CD14-positive monocyte (primary cell): ENCODE data around the gene DNAH1. TPM values are rescaled to one million over a fixed set of nuclear protein-coding genes. Genes with fewer than 3 reads are reported as not detected.

Source experiments
- DNase-seq, 3 donors: peaks; one replicate each; pipeline ENCODE4 v3.0.0-alpha.2; 2011 to 2022
- H2AFZ ChIP-seq: 2 replicates; pipeline ENCODE4 v1.6.0; 2012; ENCODE audit warnings: mild to moderate bottlenecking, low read depth, low read length, inconsistent platforms; ENCODE audit not compliant: insufficient read depth, poor library complexity, severe bottlenecking
- H3K27ac ChIP-seq, 2 donors: 1 replicate in 1 of 2; 2 replicates in 1 of 2; pipeline ENCODE4 v1.5.1; 2012 to 2013; ENCODE audit warnings: low read length in 2 of 2, control low read depth in 1 of 2, inconsistent platforms in 1 of 2, low read depth in 1 of 2, mild to moderate bottlenecking in 1 of 2
- H3K27me3 ChIP-seq, 2 donors: one replicate each; pipeline versions ENCODE4 v1.6.0 to v1.6.1; 2011 to 2013; ENCODE audit warnings: low read length in 2 of 2; ENCODE audit not compliant: control insufficient read depth in 2 of 2, insufficient read depth in 2 of 2
- H3K36me3 ChIP-seq, 2 donors: replicated peaks in 1 of 2; 1 replicate in 1 of 2; 2 replicates in 1 of 2; pipeline versions ENCODE4 v1.5.1 to v1.6.1; 2012 to 2013; ENCODE audit warnings: low read length in 2 of 2, control low read depth in 1 of 2, inconsistent platforms in 1 of 2, mild to moderate bottlenecking in 1 of 2; ENCODE audit not compliant: insufficient read depth in 2 of 2, control insufficient read depth in 1 of 2
- H3K4me1 ChIP-seq, 2 donors: 1 replicate in 1 of 2; 2 replicates in 1 of 2; pipeline versions ENCODE4 v1.5.1 to v1.6.1; 2012 to 2013; ENCODE audit warnings: low read length in 2 of 2, control low read depth in 1 of 2, inconsistent platforms in 1 of 2, mild to moderate bottlenecking in 1 of 2, moderate library complexity in 1 of 2; ENCODE audit not compliant: insufficient read depth in 2 of 2, control insufficient read depth in 1 of 2
- H3K4me2 ChIP-seq: replicated peaks from 2 replicates; pipeline ENCODE3; 2012; ENCODE audit warnings: low read length, moderate library complexity, mild to moderate bottlenecking; ENCODE audit not compliant: poor library complexity, severe bottlenecking; ENCODE audit errors: extremely low read depth
- H3K4me3 ChIP-seq, 3 experiments: fragments of 200-600 bp in 1 of 3; sonication (generic) in 1 of 3; replicated peaks in 1 of 3; 1 replicate in 2 of 3; 2 replicates in 1 of 3; pipeline ENCODE4 v1.5.1; 2011 to 2013; ENCODE audit warnings: low read length in 3 of 3, mild to moderate bottlenecking in 3 of 3, control low read depth in 2 of 3, low read depth in 2 of 3, inconsistent platforms in 1 of 3, moderate library complexity in 1 of 3
- H3K79me2 ChIP-seq: 2 replicates; pipeline ENCODE4 v1.6.0; 2012; ENCODE audit warnings: mild to moderate bottlenecking, control low read depth, inconsistent platforms, low read length, moderate library complexity; ENCODE audit not compliant: insufficient read depth
- H3K9ac ChIP-seq: 2 replicates; pipeline ENCODE4 v1.6.0; 2017; ENCODE audit warnings: low read length, mild to moderate bottlenecking; ENCODE audit not compliant: insufficient read depth, poor library complexity, severe bottlenecking
- H3K9me3 ChIP-seq, 2 donors: replicated peaks in 1 of 2; 1 replicate in 1 of 2; 2 replicates in 1 of 2; pipeline versions ENCODE4 v1.5.1 to v1.6.1; 2012 to 2013; ENCODE audit warnings: low read length in 2 of 2, control low read depth in 1 of 2; ENCODE audit not compliant: control insufficient read depth in 1 of 2, insufficient read depth in 1 of 2
- H4K20me1 ChIP-seq: 2 replicates; pipeline ENCODE4 v1.6.0; 2012; ENCODE audit warnings: mild to moderate bottlenecking, low read length, control low read depth, moderate library complexity; ENCODE audit not compliant: insufficient read depth
- H3K27ac Mint-ChIP-seq, 7 donors: one replicate each; pipeline ENCODE4 v1.8.0; 2020; ENCODE audit warnings: mild to moderate bottlenecking in 7 of 7, mixed read lengths in 7 of 7, moderate library complexity in 6 of 7, inconsistent platforms in 2 of 7
- H3K27me3 Mint-ChIP-seq, 3 donors: one replicate each; pipeline ENCODE4 v1.8.0; 2021 to 2022; ENCODE audit warnings: low read depth in 3 of 3, mild to moderate bottlenecking in 3 of 3, mixed read lengths in 3 of 3, moderate library complexity in 3 of 3, inconsistent platforms in 1 of 3
- H3K36me3 Mint-ChIP-seq, 2 donors: one replicate each; pipeline ENCODE4 v1.8.0; 2020; ENCODE audit warnings: mixed read lengths in 2 of 2, inconsistent platforms in 1 of 2, mild to moderate bottlenecking in 1 of 2
- H3K4me1 Mint-ChIP-seq: one replicate; pipeline ENCODE4 v1.8.0; 2020; ENCODE audit warnings: mild to moderate bottlenecking, mixed read lengths
- H3K4me3 Mint-ChIP-seq, 2 donors: one replicate each; pipeline ENCODE4 v1.8.0; 2020; ENCODE audit warnings: mild to moderate bottlenecking in 2 of 2, mixed read lengths in 2 of 2, moderate library complexity in 1 of 2
- H3K9me3 Mint-ChIP-seq, 7 donors: one replicate each; pipeline ENCODE4 v1.8.0; 2020 to 2022; ENCODE audit warnings: mixed read lengths in 7 of 7, mild to moderate bottlenecking in 6 of 7, moderate library complexity in 6 of 7, inconsistent platforms in 2 of 7
- WGBS: methylation state at CpG from one replicate; pipeline ENCODE4 v1.1.5; 2013; ENCODE audit warnings: missing lambda C conversion rate; ENCODE audit not compliant: insufficient coverage; 5-methylcytosine and 5-hydroxymethylcytosine counted together
- intact Hi-C, 2 donors: fragments of 100-400 bp; cut with micrococcal nuclease; formaldehyde crosslinking; loops; one replicate each; pipeline versions ENCODE4 v1.15.0 to v1.15.1; 2023
- polyA plus RNA-seq, 3 donors: library from polyadenylated mRNA; depleted of rRNA in 1 of 3; unstranded in 2 of 3; stranded (reverse) in 1 of 3; fragments of 300-500 nt in 2 of 3; fragments of >200 nt in 1 of 3; fragmentation: Illumina TruSeq in 2 of 3; gene quantifications; 1 replicate in 2 of 3; 2 replicates in 1 of 3; pipeline ENCODE4 v1.2.3, GENCODE V29; 2012 to 2021
- TF ChIP-seq, protein P1 (sequence below): fragments of 200-600 bp; IDR thresholded peaks from one replicate; pipeline ENCODE4 v1.8.0; 2022; ENCODE audit warnings: antibody characterized with exemption, mild to moderate bottlenecking

DNAH1 gene
- polyA plus RNA-seq, 3 donors = 0.15 to 47.0 (median 0.25) TPM

DNA sequence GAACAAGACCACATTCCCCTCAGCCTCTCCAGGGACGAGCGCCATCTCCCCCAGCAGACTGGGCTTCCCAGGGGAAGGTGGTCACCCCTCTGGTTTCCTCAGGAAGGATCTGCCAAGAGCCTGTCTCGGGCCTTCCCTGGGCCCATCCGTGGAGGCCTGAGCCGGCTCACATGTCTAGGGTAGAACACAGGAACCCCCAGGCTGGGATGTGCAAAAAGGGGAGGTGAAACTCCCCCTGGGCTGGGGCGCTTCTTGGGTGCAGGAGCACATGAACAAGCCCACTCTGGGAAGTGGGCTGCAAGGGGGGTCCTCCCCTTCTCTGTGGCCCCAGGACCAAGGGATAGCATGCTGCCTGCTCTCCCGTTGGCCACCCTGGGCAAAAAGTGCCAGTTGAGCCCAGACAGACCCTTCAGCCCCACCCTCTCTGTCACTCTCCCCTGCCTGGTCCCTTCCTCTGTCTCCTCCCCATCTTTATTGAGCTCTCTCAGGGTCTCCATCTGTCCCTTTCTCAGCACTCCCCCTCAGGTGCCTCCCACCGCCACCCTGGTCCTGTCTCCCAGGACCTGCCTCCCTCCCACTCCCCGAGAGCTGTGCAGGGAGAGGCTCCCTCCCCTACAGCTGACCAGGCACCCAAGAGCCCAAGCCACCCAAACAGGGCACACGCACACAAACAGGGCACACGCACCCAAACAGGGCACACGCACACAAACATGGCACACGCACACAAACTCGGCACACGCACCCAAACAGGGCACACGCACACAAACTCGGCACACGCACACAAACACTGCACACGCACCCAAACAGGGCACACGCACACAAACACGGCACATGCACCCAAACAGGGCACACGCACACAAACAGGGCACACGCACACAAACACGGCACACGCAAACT is 127.9 kb downstream of the DNAH1 start:
- WGBS = 87% methylated on average over 23 of the region's 25 CpGs
- H3K9me3 ChIP-seq = no peaks in the 10 kb centered on the region
- TF ChIP-seq, protein P1, sequence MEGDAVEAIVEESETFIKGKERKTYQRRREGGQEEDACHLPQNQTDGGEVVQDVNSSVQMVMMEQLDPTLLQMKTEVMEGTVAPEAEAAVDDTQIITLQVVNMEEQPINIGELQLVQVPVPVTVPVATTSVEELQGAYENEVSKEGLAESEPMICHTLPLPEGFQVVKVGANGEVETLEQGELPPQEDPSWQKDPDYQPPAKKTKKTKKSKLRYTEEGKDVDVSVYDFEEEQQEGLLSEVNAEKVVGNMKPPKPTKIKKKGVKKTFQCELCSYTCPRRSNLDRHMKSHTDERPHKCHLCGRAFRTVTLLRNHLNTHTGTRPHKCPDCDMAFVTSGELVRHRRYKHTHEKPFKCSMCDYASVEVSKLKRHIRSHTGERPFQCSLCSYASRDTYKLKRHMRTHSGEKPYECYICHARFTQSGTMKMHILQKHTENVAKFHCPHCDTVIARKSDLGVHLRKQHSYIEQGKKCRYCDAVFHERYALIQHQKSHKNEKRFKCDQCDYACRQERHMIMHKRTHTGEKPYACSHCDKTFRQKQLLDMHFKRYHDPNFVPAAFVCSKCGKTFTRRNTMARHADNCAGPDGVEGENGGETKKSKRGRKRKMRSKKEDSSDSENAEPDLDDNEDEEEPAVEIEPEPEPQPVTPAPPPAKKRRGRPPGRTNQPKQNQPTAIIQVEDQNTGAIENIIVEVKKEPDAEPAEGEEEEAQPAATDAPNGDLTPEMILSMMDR = no peak
- H4K20me1 ChIP-seq = no peaks in the 10 kb centered on the region
- H3K27ac ChIP-seq = no peak overlapping the region
- H3K4me2 ChIP-seq = no peak overlapping the region
- H3K36me3 ChIP-seq = no peaks in the 10 kb centered on the region
- H3K27me3 Mint-ChIP-seq = peaks cover 2 to 9% (median 7%) of the 10 kb centered on the region in 3 donors
- H3K9me3 Mint-ChIP-seq = no peaks in the 10 kb centered on the region
- H3K4me3 ChIP-seq = no peak overlapping the region
- DNase-seq = no peak
- H3K27ac Mint-ChIP-seq = peak overlapping the region in 1 of 7 donors; percentile 63
- H3K4me3 Mint-ChIP-seq = no peak overlapping the region
- no peaks in the 10 kb centered on the region for H3K79me2 ChIP-seq
- intact Hi-C loops = loop anchor here in 1 of 2 donors (2.0 kb wide), 1 partner anchor 15 kb away; no protein-coding TSS in a partner anchor
- no peaks in the 10 kb centered on the region for H3K27me3 ChIP-seq
- H3K9ac ChIP-seq = no peak overlapping the region
- peaks cover 5 to 11% of the 10 kb centered on the region in 2 donors for H3K4me1 ChIP-seq
- H2AFZ ChIP-seq = no peak overlapping the region
- no peaks in the 10 kb centered on the region for H3K36me3 Mint-ChIP-seq
- peaks cover 6% of the 10 kb centered on the region for H3K4me1 Mint-ChIP-seq

DNA sequence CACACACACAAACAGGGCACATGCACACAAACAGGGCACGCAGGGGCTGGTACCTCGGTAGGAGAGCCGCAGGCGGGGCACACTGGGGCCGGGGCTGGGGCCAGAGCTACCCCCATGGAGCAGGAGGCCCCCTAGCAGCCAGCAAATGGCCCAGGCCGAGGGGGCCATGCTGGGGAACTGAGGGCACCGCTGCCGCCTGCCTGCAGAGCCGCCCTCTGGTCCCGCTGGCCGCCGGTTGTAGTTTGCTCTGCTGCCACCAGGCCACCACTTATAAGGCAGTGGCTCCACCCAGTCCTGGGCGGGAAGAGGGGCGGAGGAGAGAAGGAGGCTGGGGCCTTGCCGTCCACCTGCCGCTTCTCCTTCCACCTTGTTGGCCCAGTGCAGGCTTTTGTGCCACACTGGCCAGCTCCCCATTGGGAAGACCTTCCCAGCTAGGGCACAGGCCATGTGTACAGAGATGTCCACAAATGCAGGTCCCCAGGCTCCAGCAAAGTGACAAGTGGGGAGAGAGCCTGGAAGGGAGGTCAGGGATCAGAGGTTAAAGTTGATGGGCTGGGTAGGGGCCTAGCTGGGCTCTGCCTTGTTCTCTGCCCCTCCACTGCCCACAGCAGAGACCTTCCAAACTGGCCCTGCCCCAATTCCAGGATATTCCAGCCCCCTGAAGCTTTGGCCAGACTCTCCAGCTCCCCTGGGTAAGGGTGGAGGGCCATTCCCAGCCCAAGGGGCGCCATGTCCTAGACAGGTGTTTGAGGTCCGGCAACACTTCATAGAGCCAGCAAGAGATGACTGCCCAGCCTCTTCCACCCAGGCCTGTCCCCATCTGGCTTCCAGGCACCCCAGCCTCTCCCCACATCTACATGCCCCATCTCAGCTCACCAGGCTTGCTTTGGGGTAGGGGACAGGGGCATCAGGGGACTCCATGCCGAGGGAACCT is 129.0 kb downstream of the DNAH1 start, which contains the start of gene SEMA3G:
SEMA3G (minus strand) TSS at position 244 of the 934 bp plus-strand sequence; CDS start at position 168, 76 bp downstream.
- Histone ChIP-seq H3K4me1 (peaks cover 5 to 11% of the 10 kb centered on the region in 2 donors), H3K79me2 (no peaks in the 10 kb centered on the region), H2AFZ (peak within 1 kb of the TSS; percentile 63), H3K36me3 (no peaks in the 10 kb centered on the region), H4K20me1 (no peaks in the 10 kb centered on the region), H3K27ac (no peak within 1 kb of the TSS), H3K4me2 (peak within 1 kb of the TSS; percentile 21), H3K4me3 (no peak within 1 kb of the TSS), H3K27me3 (no peaks in the 10 kb centered on the region), H3K9me3 (no peaks in the 10 kb centered on the region), H3K9ac (no peak within 1 kb of the TSS)
- Mint-ChIP-seq H3K4me3 (no peak within 1 kb of the TSS), H3K27me3 (peaks cover 2 to 9% (median 7%) of the 10 kb centered on the region in 3 donors), H3K36me3 (no peaks in the 10 kb centered on the region), H3K4me1 (peaks cover 6% of the 10 kb centered on the region), H3K9me3 (no peaks in the 10 kb centered on the region), H3K27ac (peak within 1 kb of the TSS in 2 of 7 donors; percentile 12 to 13)
- peak; percentile 57 to 61 (median 58) for DNase-seq
- TF ChIP-seq, protein P1 = peak; percentile 70
- intact Hi-C loops = loop anchor here in 1 of 2 donors (2.0 kb wide), 1 partner anchor 16 kb away; no protein-coding TSS in a partner anchor
- 16% methylated on average over 13 of the region's 19 CpGs for WGBS
